GM12891 (cell line): ENCODE measurements around the gene OSBPL6.
"Not testable (repeated sequence)": the region's sequence is repeated elsewhere in the genome, so short reads cannot be mapped to it uniquely, and the experiment has no call there.

Experiments
- PAX5 ChIP-seq: IDR thresholded peaks from 2 replicates; pipeline ENCODE4 v1.6.1; 2011; ENCODE audit warnings: low read length, moderate library complexity, mild to moderate bottlenecking; ENCODE audit not compliant: insufficient read depth, severe bottlenecking
- POLR2A ChIP-seq: IDR thresholded peaks from 2 replicates; pipeline ENCODE4 v1.6.1; 2011; ENCODE audit warnings: low read depth, low read length, control low read depth
- POLR2AphosphoS5 ChIP-seq: IDR thresholded peaks from 2 replicates; pipeline ENCODE4 v1.6.1; 2011; ENCODE audit warnings: low read depth, low read length, control low read depth
- POU2F2 ChIP-seq: IDR thresholded peaks from 2 replicates; pipeline ENCODE4 v1.6.1; 2011; ENCODE audit warnings: low read depth, mild to moderate bottlenecking, control low read depth, low read length, moderate library complexity
- SPI1 ChIP-seq: IDR thresholded peaks from 2 replicates; pipeline ENCODE4 v1.6.1; 2011; ENCODE audit warnings: low read depth, low read length, control low read depth
- TAF1 ChIP-seq: IDR thresholded peaks from 2 replicates; pipeline ENCODE4 v1.6.1; 2011; ENCODE audit warnings: low read depth, low read length, control low read depth

GRCh38 chr2:178423746-178424145 lies 229.4 kb downstream of the OSBPL6 start:
- not testable (repeated sequence) for TF ChIP-seq POLR2A, POLR2AphosphoS5, POU2F2, TAF1, SPI1, PAX5
